GM12891 (cell line): ENCODE results near the gene B4GALNT1.

Experiments used
- POLR2A ChIP-seq: IDR thresholded peaks from 2 replicates; pipeline ENCODE4 v1.6.1; 2011; ENCODE audit warnings: low read depth, low read length, control low read depth
- POLR2AphosphoS5 ChIP-seq: IDR thresholded peaks from 2 replicates; pipeline ENCODE4 v1.6.1; 2011; ENCODE audit warnings: low read depth, low read length, control low read depth

GRCh38 chr12:57617942-57618341 lies 15.1 kb downstream of the B4GALNT1 start:
- TF ChIP-seq POLR2A, result no peak
- no peak for TF ChIP-seq POLR2AphosphoS5
